H9 (cell line): ENCODE results near the gene THRAP3. TPM values are rescaled to one million over a fixed set of nuclear protein-coding genes. Genes with fewer than 3 reads are reported as not detected.
"Not testable (repeated sequence)": the region's sequence is repeated elsewhere in the genome, so short reads cannot be mapped to it uniquely, and the experiment has no call there.

Experiments
- DNase-seq: peaks from one replicate; pipeline ENCODE4 v3.0.0-alpha.2; 2017
- H2AFZ ChIP-seq: one replicate; pipeline ENCODE4 v1.6.1; 2013; ENCODE audit warnings: mild to moderate bottlenecking, low read length, control low read depth, moderate library complexity
- H2AK5ac ChIP-seq: 2 replicates; pipeline ENCODE4 v1.6.1; 2013; ENCODE audit warnings: low read length, control low read depth, mixed read lengths; ENCODE audit not compliant: insufficient read length
- H2BK120ac ChIP-seq: one replicate; pipeline ENCODE4 v1.6.1; 2013; ENCODE audit warnings: low read depth, mild to moderate bottlenecking, low read length, control low read depth, inconsistent platforms; ENCODE audit not compliant: poor library complexity, severe bottlenecking
- H2BK12ac ChIP-seq: 2 replicates; pipeline ENCODE4 v1.6.1; 2013; ENCODE audit warnings: low read length, control low read depth, mixed read lengths, low read depth; ENCODE audit not compliant: insufficient read length
- H2BK15ac ChIP-seq: 2 replicates; pipeline ENCODE4 v1.6.1; 2013; ENCODE audit warnings: low read depth, low read length, control low read depth
- H2BK20ac ChIP-seq: one replicate; pipeline ENCODE4 v1.6.1; 2013; ENCODE audit warnings: low read depth, mild to moderate bottlenecking, low read length, control low read depth, inconsistent platforms; ENCODE audit not compliant: poor library complexity, severe bottlenecking
- H2BK5ac ChIP-seq: 2 replicates; pipeline ENCODE4 v1.6.1; 2013; ENCODE audit warnings: low read length, control low read depth, mixed read lengths; ENCODE audit not compliant: insufficient read length
- H3K14ac ChIP-seq: 2 replicates; pipeline ENCODE4 v1.6.1; 2013; ENCODE audit warnings: low read length, control low read depth; ENCODE audit not compliant: insufficient read depth
- H3K18ac ChIP-seq: 2 replicates; pipeline ENCODE4 v1.6.1; 2013; ENCODE audit warnings: low read depth, mild to moderate bottlenecking, mixed read lengths, low read length, control low read depth; ENCODE audit not compliant: insufficient read length
- H3K23ac ChIP-seq: 2 replicates; pipeline ENCODE4 v1.6.1; 2013; ENCODE audit warnings: low read length, control low read depth, mixed read lengths, low read depth; ENCODE audit not compliant: insufficient read length
- H3K23me2 ChIP-seq: 2 replicates; pipeline ENCODE4 v1.6.1; 2013; ENCODE audit warnings: low read depth, mild to moderate bottlenecking, mixed read lengths, low read length, control low read depth; ENCODE audit not compliant: insufficient read length, poor library complexity, severe bottlenecking
- H3K27ac ChIP-seq: 2 replicates; pipeline ENCODE4 v1.5.1; 2013; ENCODE audit warnings: low read length, control low read depth, mixed read lengths, low read depth; ENCODE audit not compliant: insufficient read length
- H3K27me3 ChIP-seq: 2 replicates; pipeline ENCODE4 v1.6.1; 2013; ENCODE audit warnings: low read length, control low read depth, inconsistent platforms; ENCODE audit not compliant: insufficient read depth
- H3K4ac ChIP-seq: 2 replicates; pipeline ENCODE4 v1.6.1; 2013; ENCODE audit warnings: low read depth, mild to moderate bottlenecking, control low read depth, inconsistent platforms, low read length, moderate library complexity
- H3K4me1 ChIP-seq: 2 replicates; pipeline ENCODE4 v1.6.1; 2013; ENCODE audit warnings: low read length, control low read depth, inconsistent platforms; ENCODE audit not compliant: insufficient read depth
- H3K4me2 ChIP-seq: 2 replicates; pipeline ENCODE4 v1.6.1; 2013; ENCODE audit warnings: low read length, control low read depth, mixed read lengths; ENCODE audit not compliant: insufficient read length, insufficient read depth
- H3K56ac ChIP-seq: 2 replicates; pipeline ENCODE4 v1.6.1; 2013; ENCODE audit warnings: low read depth, mild to moderate bottlenecking, mixed read lengths, low read length, control low read depth; ENCODE audit not compliant: insufficient read length
- H3K79me1 ChIP-seq: 2 replicates; pipeline ENCODE4 v1.6.1; 2013; ENCODE audit warnings: low read depth, mild to moderate bottlenecking, moderate library complexity, low read length, control low read depth, inconsistent platforms; ENCODE audit not compliant: insufficient read depth, poor library complexity, severe bottlenecking
- H3K79me2 ChIP-seq: 2 replicates; pipeline ENCODE4 v1.6.1; 2013; ENCODE audit warnings: low read length, control low read depth, inconsistent platforms; ENCODE audit not compliant: insufficient read depth
- H3K9ac ChIP-seq: 2 replicates; pipeline ENCODE4 v1.6.1; 2013; ENCODE audit warnings: low read length, control low read depth, mixed read lengths; ENCODE audit not compliant: insufficient read length; ENCODE audit errors: extremely low read depth
- H3K9me3 ChIP-seq: one replicate; pipeline ENCODE4 v1.6.1; 2013; ENCODE audit warnings: low read depth, low read length, inconsistent platforms; ENCODE audit not compliant: control insufficient read depth
- H3T11ph ChIP-seq: one replicate; pipeline ENCODE4 v1.6.1; 2013; ENCODE audit warnings: mild to moderate bottlenecking, low read length, control low read depth, inconsistent platforms
- H4K20me1 ChIP-seq: one replicate; pipeline ENCODE4 v1.6.1; 2013; ENCODE audit not compliant: control insufficient read depth, insufficient read length, insufficient read depth
- H4K5ac ChIP-seq: 2 replicates; pipeline ENCODE4 v1.6.1; 2013; ENCODE audit warnings: low read depth, mild to moderate bottlenecking, mixed read lengths, low read length, control low read depth; ENCODE audit not compliant: insufficient read length
- H4K8ac ChIP-seq: replicated peaks from 2 replicates; pipeline ENCODE4 v1.6.1; 2013; ENCODE audit warnings: low read length, control low read depth, mixed read lengths, low read depth; ENCODE audit not compliant: insufficient read length
- H4K91ac ChIP-seq: 2 replicates; pipeline ENCODE4 v1.6.1; 2013; ENCODE audit warnings: low read depth, mild to moderate bottlenecking, moderate library complexity, mixed read lengths, low read length, control low read depth; ENCODE audit not compliant: insufficient read length
- H3K27ac Mint-ChIP-seq, 3 experiments: 2 replicates in 2 of 3; 3 replicates in 1 of 3; pipeline ENCODE4 v1.8.0; 2020 to 2021; ENCODE audit warnings: mixed read lengths in 3 of 3, mild to moderate bottlenecking in 1 of 3, moderate library complexity in 1 of 3
- H3K27me3 Mint-ChIP-seq: 2 replicates; pipeline ENCODE4 v1.8.0; 2021; ENCODE audit warnings: low read depth, mild to moderate bottlenecking, moderate library complexity, mixed read lengths
- H3K36me3 Mint-ChIP-seq, 3 experiments: 2 replicates in 2 of 3; 3 replicates in 1 of 3; pipeline ENCODE4 v1.8.0; 2020 to 2021; ENCODE audit warnings: low read depth in 3 of 3, mixed read lengths in 3 of 3; ENCODE audit not compliant: insufficient read depth in 1 of 3
- H3K4me1 Mint-ChIP-seq, 2 experiments: 2 replicates each; pipeline ENCODE4 v1.8.0; 2020; ENCODE audit warnings: mixed read lengths in 2 of 2
- H3K4me3 Mint-ChIP-seq, 2 experiments: 2 replicates in 1 of 2; 3 replicates in 1 of 2; pipeline ENCODE4 v1.8.0; 2020 to 2021; ENCODE audit warnings: mild to moderate bottlenecking in 2 of 2, mixed read lengths in 2 of 2, moderate library complexity in 1 of 2
- H3K9me3 Mint-ChIP-seq, 2 experiments: 2 replicates in 1 of 2; 3 replicates in 1 of 2; pipeline ENCODE4 v1.8.0; 2020; ENCODE audit warnings: mild to moderate bottlenecking in 2 of 2, mixed read lengths in 2 of 2, moderate library complexity in 1 of 2
- WGBS: extraction: QIAGEN DNeasy Blood & Tissue Kit; methylation state at CpG from one replicate; pipeline ENCODE4 v1.1.7; 2013; ENCODE audit warnings: missing lambda C conversion rate, low lambda C conversion rate, mixed read lengths; ENCODE audit not compliant: insufficient read length; ENCODE audit errors: extremely low coverage; 5-methylcytosine and 5-hydroxymethylcytosine counted together
- total RNA-seq: library from RNA; stranded (reverse); gene quantifications from 2 replicates; pipeline ENCODE4 v1.2.1, GENCODE V29; 2021
- TF ChIP-seq, protein P1 (sequence below): fragments of 200-600 bp; sonication (generic); conservative IDR thresholded peaks from 3 replicates; pipeline ENCODE4 v1.8.0; 2021; ENCODE audit warnings: antibody characterized with exemption, mild to moderate bottlenecking

Gene THRAP3
- total RNA-seq, 1 experiment from 2014 or later: 186 TPM

DNA sequence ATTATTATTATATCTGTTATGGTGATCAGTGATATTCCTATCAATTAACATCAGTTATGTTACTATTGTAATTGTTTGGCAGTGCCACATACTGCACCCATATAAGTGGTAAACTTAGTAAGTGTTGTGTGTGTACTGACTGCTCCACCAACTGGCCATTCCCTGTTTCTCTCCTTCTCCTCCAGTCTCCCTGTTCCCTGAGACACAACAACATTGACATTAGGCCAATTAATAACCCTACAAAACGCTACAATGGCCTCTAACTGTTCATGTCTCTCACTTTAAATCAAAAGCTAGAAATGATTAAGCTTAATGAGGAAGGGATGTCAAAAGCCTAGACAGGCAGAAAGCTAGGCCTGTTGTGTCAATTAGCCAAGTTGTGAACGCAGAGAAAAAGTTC lies 6.6 kb upstream of the THRAP3 start:
- Histone ChIP-seq H2BK12ac (no peak overlapping the region), H2BK20ac (no peak overlapping the region), H3K4me2 (no peak overlapping the region), H3K27ac (no peak overlapping the region), H2BK120ac (no peak overlapping the region), H4K20me1 (no peaks in the 10 kb centered on the region), H3K79me2 (no peaks in the 10 kb centered on the region), H3T11ph (no peak overlapping the region), H4K91ac (no peak overlapping the region), H2BK5ac (no peak overlapping the region), H4K8ac (no peak overlapping the region), H2BK15ac (no peak overlapping the region), H3K18ac (no peak overlapping the region), H3K23me2 (no peaks in the 10 kb centered on the region), H4K5ac (no peak overlapping the region), H3K4ac (no peak overlapping the region), H3K4me1 (no peaks in the 10 kb centered on the region), H3K56ac (no peak overlapping the region), H3K79me1 (no peaks in the 10 kb centered on the region), H3K27me3 (no peaks in the 10 kb centered on the region), H3K9ac (no peak overlapping the region), H3K14ac (no peak overlapping the region), H2AK5ac (no peak overlapping the region), H2AFZ (no peak overlapping the region), H3K23ac (no peak overlapping the region), H3K9me3 (no peaks in the 10 kb centered on the region)
- no peak for DNase-seq
- TF ChIP-seq, protein P1, sequence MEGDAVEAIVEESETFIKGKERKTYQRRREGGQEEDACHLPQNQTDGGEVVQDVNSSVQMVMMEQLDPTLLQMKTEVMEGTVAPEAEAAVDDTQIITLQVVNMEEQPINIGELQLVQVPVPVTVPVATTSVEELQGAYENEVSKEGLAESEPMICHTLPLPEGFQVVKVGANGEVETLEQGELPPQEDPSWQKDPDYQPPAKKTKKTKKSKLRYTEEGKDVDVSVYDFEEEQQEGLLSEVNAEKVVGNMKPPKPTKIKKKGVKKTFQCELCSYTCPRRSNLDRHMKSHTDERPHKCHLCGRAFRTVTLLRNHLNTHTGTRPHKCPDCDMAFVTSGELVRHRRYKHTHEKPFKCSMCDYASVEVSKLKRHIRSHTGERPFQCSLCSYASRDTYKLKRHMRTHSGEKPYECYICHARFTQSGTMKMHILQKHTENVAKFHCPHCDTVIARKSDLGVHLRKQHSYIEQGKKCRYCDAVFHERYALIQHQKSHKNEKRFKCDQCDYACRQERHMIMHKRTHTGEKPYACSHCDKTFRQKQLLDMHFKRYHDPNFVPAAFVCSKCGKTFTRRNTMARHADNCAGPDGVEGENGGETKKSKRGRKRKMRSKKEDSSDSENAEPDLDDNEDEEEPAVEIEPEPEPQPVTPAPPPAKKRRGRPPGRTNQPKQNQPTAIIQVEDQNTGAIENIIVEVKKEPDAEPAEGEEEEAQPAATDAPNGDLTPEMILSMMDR: peak; percentile 40
- Mint-ChIP-seq H3K4me1 (no peaks in the 10 kb centered on the region), H3K36me3 (no peaks in the 10 kb centered on the region), H3K27me3 (no peaks in the 10 kb centered on the region; the same call in 1 of the 2 replicates), H3K27ac (peak overlapping the region in 1 of 3 experiments; percentile 83; a peak in 2 of 7 replicates), H3K9me3 (no peaks in the 10 kb centered on the region), H3K4me3 (no peak overlapping the region)
- WGBS: no CpG with 5 or more reads among the region's 2 CpGs

DNA sequence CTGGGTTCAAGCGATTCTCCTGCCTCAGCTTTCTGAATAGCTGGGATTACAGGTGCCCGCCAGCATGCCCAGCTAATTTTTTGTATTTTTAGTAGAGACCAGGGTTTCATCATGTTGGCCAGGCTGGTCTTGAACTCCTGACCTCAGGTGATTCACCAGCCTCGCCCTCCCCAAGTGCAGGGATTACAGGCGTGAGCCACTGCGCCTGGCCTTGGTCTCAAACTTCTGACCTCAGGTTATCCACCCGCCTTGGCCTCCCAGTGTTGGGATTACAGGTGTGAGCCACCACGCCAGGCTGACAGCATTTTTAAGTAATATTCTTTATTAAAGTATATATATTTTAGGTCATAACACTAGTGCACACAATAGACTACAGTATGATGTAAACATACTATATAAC lies 2.3 kb upstream of the THRAP3 start:
- not testable (repeated sequence) for H2BK15ac ChIP-seq, H4K20me1 ChIP-seq, DNase-seq, H4K91ac ChIP-seq, H3K27ac Mint-ChIP-seq, H4K5ac ChIP-seq, H3K4ac ChIP-seq, H2BK120ac ChIP-seq, H3K9me3 ChIP-seq, H3K4me3 Mint-ChIP-seq, H3K79me1 ChIP-seq, H3K9me3 Mint-ChIP-seq, H3K27me3 ChIP-seq, H2AFZ ChIP-seq, H3K27ac ChIP-seq, H3K23ac ChIP-seq, H3K4me2 ChIP-seq, H2BK20ac ChIP-seq, H3K18ac ChIP-seq, H4K8ac ChIP-seq, H3K14ac ChIP-seq, H3K4me1 ChIP-seq, H2AK5ac ChIP-seq, H2BK5ac ChIP-seq, H2BK12ac ChIP-seq, H3K56ac ChIP-seq, H3K27me3 Mint-ChIP-seq, H3T11ph ChIP-seq, H3K9ac ChIP-seq
- WGBS: no CpG with 5 or more reads among the region's 7 CpGs
- peaks cover 14% of the 10 kb centered on the region for H3K23me2 ChIP-seq
- peaks cover 19 to 24% of the 10 kb centered on the region in 2 experiments for H3K4me1 Mint-ChIP-seq
- H3K36me3 Mint-ChIP-seq: peaks cover 8 to 19% (median 15%) of the 10 kb centered on the region in 3 experiments; a peak in 6 of 7 replicates
- H3K79me2 ChIP-seq: peaks cover 22% of the 10 kb centered on the region; the same call in 1 of the 2 replicates
